GM18511 (cell line): ENCODE data around the gene F11.
"Not testable (repeated sequence)": the region's sequence is repeated elsewhere in the genome, so short reads cannot be mapped to it uniquely, and the experiment has no call there.

Experiments used
- ATAC-seq: cut with Tn5 transposase; IDR thresholded peaks from one replicate; pipeline ENCODE4 v1.9.1; 2021; ENCODE audit warnings: mild to moderate bottlenecking, moderate library complexity; ENCODE audit not compliant: unreplicated experiment

F11 gene

DNA sequence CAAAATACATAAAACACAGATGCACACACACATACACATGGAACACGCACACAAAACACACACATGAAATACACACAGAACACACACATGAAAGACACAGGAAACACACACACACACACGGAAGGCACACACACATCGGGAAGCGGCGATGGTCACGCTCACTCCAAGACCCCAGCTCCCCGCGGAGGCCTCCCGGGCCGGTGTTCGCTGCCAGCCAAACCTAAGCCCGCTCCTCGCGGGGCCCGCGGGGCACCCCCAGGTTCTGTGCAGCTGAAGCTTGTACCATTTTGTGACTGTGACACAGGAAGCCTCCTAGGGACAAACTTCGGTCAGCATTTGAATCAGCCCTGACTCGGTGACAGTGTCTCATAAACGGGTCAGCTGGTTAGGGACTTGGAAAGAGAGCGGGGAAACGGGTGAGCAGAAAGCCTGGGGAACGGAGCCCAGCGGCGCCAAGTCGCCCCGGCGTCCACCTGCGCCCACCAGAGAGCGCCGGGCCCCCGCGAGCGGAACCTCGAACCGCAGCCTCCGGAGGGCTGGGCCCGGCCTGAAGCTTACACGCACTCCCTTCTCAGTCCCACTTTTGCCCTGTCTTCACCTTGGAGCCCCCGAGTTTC, 32.1 kb downstream of the F11 start:
- ATAC-seq: no peak

DNA sequence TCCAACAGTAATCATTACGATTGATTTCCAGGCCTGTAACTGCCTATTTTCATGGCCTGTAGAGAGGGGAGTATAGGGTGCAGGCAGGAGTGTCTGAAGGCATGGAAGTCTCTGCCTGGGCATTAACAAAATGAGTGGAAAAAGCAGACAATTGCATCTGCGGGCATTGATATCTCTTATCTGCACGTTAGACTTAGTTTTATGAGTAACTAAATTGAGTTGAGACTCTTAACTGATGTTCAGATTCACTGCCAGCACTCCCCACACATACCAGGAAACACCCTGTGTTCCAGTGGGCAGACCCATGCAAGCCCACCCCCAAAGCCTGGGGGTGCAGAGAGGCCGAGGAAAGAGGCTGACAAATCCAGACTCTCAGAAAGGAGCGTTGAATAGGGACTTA, 33.3 kb downstream of the F11 start:
- no peak for ATAC-seq

DNA sequence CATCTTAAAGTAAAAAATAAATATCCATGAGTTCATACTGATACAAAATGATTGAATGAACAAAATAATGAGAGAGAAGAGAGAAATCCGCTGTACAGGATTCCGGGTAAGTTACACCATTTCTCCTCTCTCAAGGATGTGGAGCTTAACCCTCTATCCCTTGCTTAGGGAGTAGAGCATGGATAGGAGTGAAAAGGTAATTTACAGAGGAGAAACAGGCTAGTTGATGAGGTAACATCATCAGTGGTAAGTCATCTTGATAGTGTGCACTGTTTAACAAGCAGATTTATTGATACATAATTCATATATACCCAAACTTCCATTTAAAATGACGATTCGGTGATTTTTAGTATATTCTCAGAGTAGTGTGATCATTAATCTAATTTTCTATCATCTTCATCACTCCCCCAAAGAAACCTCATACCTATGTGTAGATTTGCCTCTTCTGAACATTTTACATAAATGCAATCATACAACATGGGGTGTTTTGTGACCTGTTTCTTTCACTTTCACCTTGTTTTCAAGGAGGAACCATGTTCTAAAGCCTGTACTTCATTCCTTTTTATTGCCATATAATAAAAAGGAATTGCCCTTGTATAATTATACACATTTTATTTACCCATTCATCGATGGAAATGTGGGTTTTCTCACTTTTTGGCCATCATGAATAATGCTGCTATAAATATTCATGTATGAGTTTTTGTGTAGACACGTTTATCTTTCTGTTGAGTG, 34.8 kb downstream of the F11 start:
- ATAC-seq: no peak

GRCh38 chr4:186304216-186304615, 38.2 kb downstream of the F11 start:
- ATAC-seq: no peak

DNA sequence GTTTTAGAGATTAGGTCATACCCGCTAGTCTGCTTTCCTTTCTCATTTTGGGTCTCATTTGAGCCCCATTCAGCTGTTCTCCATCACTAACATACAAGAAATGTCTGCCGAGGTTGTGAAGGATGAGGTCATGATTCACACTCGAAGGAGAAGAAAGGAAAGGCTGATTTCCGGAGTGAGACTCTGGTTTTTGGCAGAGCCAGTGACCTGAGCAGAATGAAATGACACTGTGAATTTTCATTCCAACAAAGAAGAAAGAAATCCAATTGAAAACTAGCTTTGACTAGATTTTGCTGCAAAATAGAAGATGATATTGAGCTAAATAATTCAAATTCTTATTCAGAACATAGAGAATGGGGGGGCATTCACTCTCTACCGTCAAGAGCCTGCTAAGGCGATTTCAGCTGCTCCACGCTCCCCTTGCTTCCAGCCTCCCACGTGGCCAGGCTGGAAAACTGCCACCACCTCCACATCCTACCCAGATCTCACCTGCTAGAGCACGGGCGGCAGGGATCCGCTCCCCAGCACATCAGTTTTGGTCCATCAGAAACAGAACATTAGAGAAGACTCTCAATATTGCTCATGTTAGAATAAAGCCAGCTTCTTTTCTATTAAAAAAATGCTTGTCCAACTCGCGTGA, 39.0 kb downstream of the F11 start:
- ATAC-seq: no peak

DNA sequence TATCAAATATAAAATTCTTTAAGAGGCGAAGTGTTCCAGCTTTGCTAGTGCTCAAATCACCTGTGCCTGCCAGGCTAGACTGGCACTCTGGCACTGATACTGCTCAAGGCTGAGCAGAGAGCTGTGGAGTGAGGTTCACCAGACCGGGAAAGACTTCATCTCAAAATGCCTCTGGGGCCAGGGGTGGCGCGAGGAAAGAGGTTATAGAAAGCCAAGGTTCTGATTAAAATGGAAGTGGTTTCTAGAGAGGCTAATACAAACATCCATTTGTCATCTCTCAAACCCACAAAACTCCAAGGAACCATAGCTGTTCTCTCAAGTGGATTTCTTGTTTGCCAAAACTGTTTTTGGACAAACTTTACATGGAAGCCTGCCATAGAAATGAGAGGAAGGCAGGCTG, 41.5 kb downstream of the F11 start:
- no peak for ATAC-seq

DNA sequence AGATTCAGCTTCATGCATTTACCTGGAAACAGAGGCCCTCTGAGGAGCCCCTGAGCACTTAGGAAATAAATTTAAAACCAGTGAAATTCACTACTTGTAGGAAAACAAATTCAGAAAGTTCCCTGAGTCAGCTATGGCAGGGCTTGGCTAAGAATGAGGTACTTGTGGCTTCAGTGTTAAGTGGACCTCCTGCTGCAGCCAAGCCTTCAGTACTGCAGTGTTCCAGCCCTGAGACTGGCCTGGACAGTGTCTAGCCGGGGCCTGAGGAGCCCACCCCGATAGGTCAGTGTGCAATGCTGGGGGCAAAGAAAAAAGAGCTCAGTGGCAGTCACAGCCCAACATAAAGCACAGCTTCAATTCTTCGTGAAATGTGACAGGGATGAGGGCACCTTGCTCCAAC, 41.9 kb downstream of the F11 start:
- no peak for ATAC-seq

DNA sequence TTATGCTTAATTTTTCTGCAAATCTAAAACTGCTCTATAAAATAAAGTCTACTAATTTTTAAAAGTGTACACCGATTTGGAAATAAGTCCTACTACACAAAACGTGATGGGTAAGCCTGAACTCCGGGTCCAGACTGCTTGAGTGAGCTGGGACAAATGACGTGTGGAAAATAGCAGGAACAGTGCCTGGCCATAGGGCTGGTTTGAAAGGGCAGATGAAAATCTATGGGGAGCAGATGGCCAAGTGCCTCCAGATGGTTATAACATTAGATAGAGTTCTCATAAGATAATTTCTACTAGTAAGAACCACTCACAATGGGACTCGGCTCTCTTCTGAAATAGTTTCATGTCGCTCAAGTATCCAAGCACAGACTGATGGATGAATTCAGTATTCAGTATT, 52.5 kb downstream of the F11 start:
- ATAC-seq: no peak

DNA sequence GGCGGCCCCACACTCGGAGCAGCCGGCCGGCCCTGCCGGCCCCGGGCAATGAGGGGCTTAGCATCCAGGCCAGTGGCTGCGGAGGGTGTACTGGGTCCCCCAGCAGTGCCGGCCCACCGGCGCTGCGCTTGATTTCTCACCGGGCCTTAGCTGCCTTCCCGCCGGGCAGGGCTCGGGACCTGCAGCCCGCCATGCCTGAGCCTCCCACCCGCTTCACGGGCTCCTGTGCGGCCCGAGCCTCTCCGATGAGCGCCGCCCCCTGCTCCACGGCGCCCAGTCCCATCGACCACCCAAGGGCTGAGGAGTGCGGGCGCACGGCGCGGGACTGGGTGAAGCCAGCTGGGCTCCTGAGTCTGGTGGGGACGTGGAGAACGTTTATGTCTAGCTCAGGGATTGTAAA, 58.7 kb downstream of the F11 start:
- not testable (repeated sequence) for ATAC-seq

- no peak for ATAC-seq
These were observed 60.4 kb downstream of the F11 start for GRCh38 chr4:186326391-186326790.

DNA sequence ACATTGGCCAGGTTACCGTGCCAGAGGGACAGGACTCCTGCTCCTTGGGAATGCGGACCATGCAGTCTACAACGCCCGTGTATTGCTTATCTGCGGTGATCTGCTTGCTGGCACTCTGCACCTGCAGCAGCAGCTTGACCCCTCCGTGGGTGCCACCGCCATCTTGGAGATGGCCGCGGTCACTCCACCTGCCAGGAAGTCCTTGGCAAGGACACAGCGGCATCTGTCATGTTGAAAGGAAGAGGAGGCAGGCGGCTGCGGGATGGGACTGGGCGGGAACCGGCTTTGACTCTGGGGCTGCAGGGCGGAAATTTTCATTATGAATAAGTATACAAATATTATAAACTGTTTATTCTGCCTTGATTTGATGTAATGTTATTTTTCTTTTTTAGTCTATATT, 63.4 kb downstream of the F11 start:
- ATAC-seq: no peak

GRCh38 chr4:186330368-186330767, 64.4 kb downstream of the F11 start:
- ATAC-seq: no peak

- ATAC-seq: no peak
These were observed 69.8 kb downstream of the F11 start for GRCh38 chr4:186335793-186336192.
